Stimulated activated CD4-positive, alpha-beta T cell treated with anti-CD3 and anti-CD28 coated beads, Interleukin-4, amount 100 ng/mL, for 4 hours (primary cell): ENCODE results near the gene HDGFL3.

Experiments used
- DNase-seq, 2 experiments: peaks; one replicate each; pipeline ENCODE4 v3.0.0-alpha.2; 2020

The HDGFL3 gene

GRCh38 chr15:83119968-83120581 lies 87.5 kb downstream of the HDGFL3 start:
- no peak for DNase-seq

GRCh38 chr15:83118968-83119367 lies 88.7 kb downstream of the HDGFL3 start:
- DNase-seq, result no peak

GRCh38 chr15:83118291-83118827 lies 89.3 kb downstream of the HDGFL3 start:
- DNase-seq, result no peak

- DNase-seq, result no peak
Observed at GRCh38 chr15:83115831-83116565, 91.6 kb downstream of the HDGFL3 start.

GRCh38 chr15:83115410-83115809 lies 92.2 kb downstream of the HDGFL3 start:
- no peak for DNase-seq

- DNase-seq, result no peak
Observed at GRCh38 chr15:83114856-83115255, 92.8 kb downstream of the HDGFL3 start.

GRCh38 chr15:83113881-83114674 lies 93.5 kb downstream of the HDGFL3 start:
- no peak for DNase-seq

- DNase-seq, result no peak
Observed at GRCh38 chr15:83112956-83113299, 94.7 kb downstream of the HDGFL3 start.

- DNase-seq, result no peak
Observed at GRCh38 chr15:83112233-83112955, 95.2 kb downstream of the HDGFL3 start.

GRCh38 chr15:83111149-83111548 lies 96.5 kb downstream of the HDGFL3 start:
- DNase-seq, result no peak

GRCh38 chr15:83110381-83110780 lies 97.2 kb downstream of the HDGFL3 start:
- DNase-seq, result no peak

- DNase-seq, result no peak
Observed at GRCh38 chr15:83109532-83109931, 98.1 kb downstream of the HDGFL3 start.

GRCh38 chr15:83108266-83109219 lies 99.1 kb downstream of the HDGFL3 start:
- no peak for DNase-seq

- DNase-seq, result no peak
Observed at GRCh38 chr15:83107841-83108181, 99.8 kb downstream of the HDGFL3 start.

GRCh38 chr15:83106994-83107840 lies 100.4 kb downstream of the HDGFL3 start, which contains the start of gene TM6SF1:
Gene TM6SF1 (plus strand): TSS chr15:83107645. CDS start chr15:83107681, 36 bp downstream.
- DNase-seq, result peak in 1 of 2 experiments; percentile 8

GRCh38 chr15:83105440-83105839 lies 102.2 kb downstream of the HDGFL3 start:
- no peak for DNase-seq

GRCh38 chr15:83104141-83104540 lies 103.5 kb downstream of the HDGFL3 start:
- DNase-seq, result no peak

- no peak for DNase-seq
Observed at GRCh38 chr15:83102346-83102745, 105.3 kb downstream of the HDGFL3 start.

- DNase-seq, result no peak
Observed at GRCh38 chr15:83100097-83100646, 107.5 kb downstream of the HDGFL3 start.

GRCh38 chr15:83099290-83099689 lies 108.3 kb downstream of the HDGFL3 start:
- no peak for DNase-seq
